ENCODE measurements around the gene ROGDI. TPM values are rescaled to one million over a fixed set of nuclear protein-coding genes. Genes with fewer than 3 reads are reported as not detected.
A peak's percentile ranks its signal among the peaks of the same experiment; 100 is the strongest.

The ROGDI gene
- total RNA-seq, 1 experiment from 2014 or later: 36.4 TPM

GRCh38 chr16:4813251-4814003 lies 11.0 kb upstream of the ROGDI start:
- no peak overlapping the region for H4K91ac ChIP-seq (ENCODE audit: insufficient read length, low read depth, low read length)
- no peak overlapping the region for H3K14ac ChIP-seq (ENCODE audit: insufficient read depth, low read length)
- no peak overlapping the region for H2AK5ac ChIP-seq (ENCODE audit: insufficient read length, low read length)
- no peak overlapping the region for H2BK15ac ChIP-seq (ENCODE audit: low read depth, low read length)
- H2AFZ ChIP-seq (ENCODE audit: low read length): no peak overlapping the region
- H2BK5ac ChIP-seq (ENCODE audit: insufficient read length, low read length): no peak overlapping the region
- H3K23me2 ChIP-seq (ENCODE audit: insufficient read length, low read depth, low read length, poor library complexity, severe bottlenecking): no peaks in the 10 kb centered on the region
- H3K79me2 ChIP-seq (ENCODE audit: insufficient read depth, low read length): no peaks in the 10 kb centered on the region
- Mint-ChIP-seq H3K9me3 (no peaks in the 10 kb centered on the region), H3K4me3 (no peak overlapping the region), H3K27ac (peak overlapping the region in 1 of 3 experiments; percentile 57; a peak in 1 of 7 replicates), H3K36me3 (ENCODE audit: insufficient read depth in 1 of 3, low read depth in 3 of 3) (peaks cover 33 to 87% (median 67%) of the 10 kb centered on the region in 3 experiments; a peak in 6 of 7 replicates), H3K4me1 (no peaks in the 10 kb centered on the region), H3K27me3 (ENCODE audit: low read depth) (no peaks in the 10 kb centered on the region)
- no peak overlapping the region for H2BK120ac ChIP-seq (ENCODE audit: low read depth, low read length, poor library complexity, severe bottlenecking)
- H3K4me2 ChIP-seq (ENCODE audit: insufficient read depth, insufficient read length, low read length): no peak overlapping the region
- no peak overlapping the region for H4K8ac ChIP-seq (replicated peaks; ENCODE audit: insufficient read length, low read depth, low read length)
- H4K20me1 ChIP-seq (ENCODE audit: control insufficient read depth, insufficient read depth, insufficient read length): no peaks in the 10 kb centered on the region
- no peak overlapping the region for H3K56ac ChIP-seq (ENCODE audit: insufficient read length, low read depth, low read length)
- no peaks in the 10 kb centered on the region for H3K79me1 ChIP-seq (ENCODE audit: insufficient read depth, low read depth, low read length, poor library complexity, severe bottlenecking)
- no peaks in the 10 kb centered on the region for H3K27me3 ChIP-seq (ENCODE audit: insufficient read depth, low read length)
- no peak overlapping the region for H2BK12ac ChIP-seq (ENCODE audit: insufficient read length, low read depth, low read length)
- no peak overlapping the region for H3K27ac ChIP-seq (ENCODE audit: insufficient read length, low read depth, low read length)
- no peaks in the 10 kb centered on the region for H3K9me3 ChIP-seq (ENCODE audit: control insufficient read depth, low read depth, low read length)
- no peak overlapping the region for H4K5ac ChIP-seq (ENCODE audit: insufficient read length, low read depth, low read length)
- H3K18ac ChIP-seq (ENCODE audit: insufficient read length, low read depth, low read length): no peak overlapping the region
- no peaks in the 10 kb centered on the region for H3K4me1 ChIP-seq (ENCODE audit: insufficient read depth, low read length)
- no peak overlapping the region for H3K4ac ChIP-seq (ENCODE audit: low read depth, low read length)
- H2BK20ac ChIP-seq (ENCODE audit: low read depth, low read length, poor library complexity, severe bottlenecking): no peak overlapping the region
- no peak overlapping the region for H3T11ph ChIP-seq (ENCODE audit: low read length)
- no peak overlapping the region for H3K9ac ChIP-seq (ENCODE audit: extremely low read depth, insufficient read length, low read length)
- WGBS (ENCODE audit: extremely low coverage, insufficient read length, low lambda C conversion rate): no CpG with 5 or more reads among the region's 16 CpGs
- TF ChIP-seq, protein P1, sequence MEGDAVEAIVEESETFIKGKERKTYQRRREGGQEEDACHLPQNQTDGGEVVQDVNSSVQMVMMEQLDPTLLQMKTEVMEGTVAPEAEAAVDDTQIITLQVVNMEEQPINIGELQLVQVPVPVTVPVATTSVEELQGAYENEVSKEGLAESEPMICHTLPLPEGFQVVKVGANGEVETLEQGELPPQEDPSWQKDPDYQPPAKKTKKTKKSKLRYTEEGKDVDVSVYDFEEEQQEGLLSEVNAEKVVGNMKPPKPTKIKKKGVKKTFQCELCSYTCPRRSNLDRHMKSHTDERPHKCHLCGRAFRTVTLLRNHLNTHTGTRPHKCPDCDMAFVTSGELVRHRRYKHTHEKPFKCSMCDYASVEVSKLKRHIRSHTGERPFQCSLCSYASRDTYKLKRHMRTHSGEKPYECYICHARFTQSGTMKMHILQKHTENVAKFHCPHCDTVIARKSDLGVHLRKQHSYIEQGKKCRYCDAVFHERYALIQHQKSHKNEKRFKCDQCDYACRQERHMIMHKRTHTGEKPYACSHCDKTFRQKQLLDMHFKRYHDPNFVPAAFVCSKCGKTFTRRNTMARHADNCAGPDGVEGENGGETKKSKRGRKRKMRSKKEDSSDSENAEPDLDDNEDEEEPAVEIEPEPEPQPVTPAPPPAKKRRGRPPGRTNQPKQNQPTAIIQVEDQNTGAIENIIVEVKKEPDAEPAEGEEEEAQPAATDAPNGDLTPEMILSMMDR (conservative IDR thresholded peaks at IDR 0.05): no peak
- DNase-seq: no peak
- H3K23ac ChIP-seq (ENCODE audit: insufficient read length, low read depth, low read length): no peak overlapping the region
